PC-3 (cell line): ENCODE results near the gene OSBPL2. TPM values are rescaled to one million over a fixed set of nuclear protein-coding genes. Genes with fewer than 3 reads are reported as not detected.

Experiments
- ATAC-seq: fragments of 200-7000 bp; cut with Tn5 transposase; 2 replicates; pipeline ENCODE4 v1.9.1; 2020; ENCODE audit warnings: mild to moderate bottlenecking, moderate library complexity
- BruUV-seq: library from RNA; stranded (reverse); fragments of 400-500 nt; replicated peaks from 2 replicates; lab custom pipeline; 2021; lab: Mats Ljungman, UMichigan
- CTCF ChIA-PET: fragments of 300-600 bp; sonication (Branson Sonifier 250); formaldehyde crosslinking; loops from one replicate; lab custom pipeline; 2022; ENCODE audit warnings: antibody characterized with exemption; lab: Charles Lee
- POLR2A ChIA-PET: fragments of 300-600 bp; sonication (Branson Sonifier 250); formaldehyde crosslinking; loops from one replicate; lab custom pipeline; 2022; ENCODE audit warnings: antibody characterized with exemption; ENCODE audit not compliant: unreplicated experiment; lab: Charles Lee
- DNase-seq: peaks from one replicate; pipeline ENCODE4 v3.0.0-alpha.2; 2015
- H2AFZ ChIP-seq: fragments of 300-600 bp; sonication (generic); 2 replicates; pipeline ENCODE4 v1.6.0; 2016; ENCODE audit warnings: antibody characterized with exemption, low read length
- H3F3A ChIP-seq: fragments of 300-600 bp; sonication (generic); one replicate; pipeline ENCODE4 v1.6.0; 2017; ENCODE audit warnings: antibody characterized with exemption, low read length, control low read depth, mild to moderate bottlenecking; ENCODE audit not compliant: unreplicated experiment
- H3K27ac ChIP-seq: fragments of 300-600 bp; sonication (generic); 2 replicates; pipeline ENCODE4 v1.5.1; 2016; ENCODE audit warnings: mild to moderate bottlenecking, low read length
- H3K27me3 ChIP-seq: fragments of 300-600 bp; sonication (generic); 2 replicates; pipeline ENCODE4 v1.6.1; 2016; ENCODE audit warnings: low read length, mixed read lengths
- H3K36me3 ChIP-seq: fragments of 300-600 bp; sonication (generic); 2 replicates; pipeline ENCODE4 v1.6.1; 2016; ENCODE audit warnings: low read depth, mixed run types, low read length, mixed read lengths
- H3K4me1 ChIP-seq: fragments of 300-600 bp; sonication (generic); 2 replicates; pipeline ENCODE4 v1.5.1; 2016; ENCODE audit warnings: low read length; ENCODE audit not compliant: insufficient read depth
- H3K4me2 ChIP-seq: fragments of 300-600 bp; sonication (generic); 2 replicates; pipeline ENCODE4 v1.6.0; 2016; ENCODE audit warnings: low read length
- H3K4me3 ChIP-seq: fragments of 300-600 bp; sonication (generic); 2 replicates; pipeline ENCODE4 v1.5.1; 2016; ENCODE audit warnings: mild to moderate bottlenecking, low read length, mixed read lengths
- H3K79me2 ChIP-seq: fragments of 300-600 bp; sonication (generic); 2 replicates; pipeline ENCODE4 v1.6.1; 2017; ENCODE audit warnings: low read length, mixed read lengths
- H3K9ac ChIP-seq: fragments of 300-600 bp; sonication (generic); 2 replicates; pipeline ENCODE4 v1.6.0; 2016; ENCODE audit warnings: mild to moderate bottlenecking, low read length
- H3K9me2 ChIP-seq: fragments of 300-600 bp; sonication (generic); replicated peaks from 2 replicates; pipeline ENCODE4 v1.6.1; 2016; ENCODE audit warnings: mixed run types, low read length, mixed read lengths
- H3K9me3 ChIP-seq: fragments of 300-600 bp; sonication (generic); 2 replicates; pipeline ENCODE4 v1.6.1; 2016; ENCODE audit warnings: low read length, mixed read lengths
- H4K20me1 ChIP-seq: fragments of 300-600 bp; sonication (generic); 2 replicates; pipeline ENCODE4 v1.6.1; 2016; ENCODE audit warnings: low read length, mixed read lengths
- EZH2 ChIP-seq: fragments of 300-600 bp; sonication (generic); IDR thresholded peaks from one replicate; pipeline ENCODE4 v1.6.1; 2017; ENCODE audit warnings: antibody characterized with exemption, mild to moderate bottlenecking, low read length; ENCODE audit not compliant: unreplicated experiment
- EZH2phosphoT487 ChIP-seq: fragments of 300-600 bp; sonication (generic); IDR thresholded peaks from 2 replicates; pipeline ENCODE4 v1.6.1; 2018; ENCODE audit warnings: mild to moderate bottlenecking, antibody characterized with exemption, low read length, borderline replicate concordance
- intact Hi-C: fragments of 100-400 bp; cut with micrococcal nuclease; formaldehyde crosslinking; loops from 2 replicates; pipeline ENCODE4 v1.9.0; 2023
- total RNA-seq: library from RNA; depleted of rRNA; stranded (reverse); fragments of >200 nt; gene quantifications from 2 replicates; pipeline ENCODE4 v1.2.3, GENCODE V29; 2014
- TF ChIP-seq, protein P1 (sequence below): fragments of 300-600 bp; sonication (generic); conservative IDR thresholded peaks from 2 replicates; pipeline ENCODE4 v1.5.1; 2017; ENCODE audit warnings: antibody characterized with exemption, low read depth, mild to moderate bottlenecking, low read length

The OSBPL2 gene
- total RNA-seq, 1 experiment from 2014 or later, result 39.7 TPM

GRCh38 chr20:62272200-62272599, 33.9 kb downstream of the OSBPL2 start:
- CTCF ChIA-PET, result interaction anchor here (1.0 kb wide), 1 partner anchor 103 kb away, joined by 7 read pairs; no protein-coding TSS in a partner anchor
- no TSS peak for BruUV-seq

DNA sequence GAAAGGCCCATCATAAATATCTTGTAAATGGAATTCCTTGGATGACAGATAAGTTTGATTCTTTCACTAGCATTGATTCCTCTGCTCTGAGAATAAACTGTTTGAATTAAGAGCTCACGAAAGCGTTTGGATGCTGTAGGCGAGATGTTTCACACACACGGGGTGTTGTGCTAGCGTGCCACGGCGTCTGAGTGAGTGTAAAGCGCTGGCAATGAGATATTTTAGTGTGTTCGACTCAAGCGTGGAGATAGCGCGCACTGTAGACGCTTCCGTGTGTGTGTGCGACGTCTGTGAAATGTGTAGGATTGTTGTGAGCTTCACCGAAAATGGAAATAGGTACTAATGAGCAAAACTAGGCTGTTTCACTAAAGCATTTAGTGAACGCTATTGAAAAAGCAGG, 35.1 kb downstream of the OSBPL2 start:
- H3K36me3 ChIP-seq, result peaks cover 13% of the 10 kb centered on the region; the same call in 1 of the 2 replicates
- H3K27ac ChIP-seq, result no peak overlapping the region
- DNase-seq (no peak), ATAC-seq (no peak)
- no peaks in the 10 kb centered on the region for H4K20me1 ChIP-seq
- H3K4me1 ChIP-seq, result no peaks in the 10 kb centered on the region
- CTCF ChIA-PET, result no interaction called here
- no peaks in the 10 kb centered on the region for H3F3A ChIP-seq
- intact Hi-C loops, result no loop called here
- TF ChIP-seq, protein P1, sequence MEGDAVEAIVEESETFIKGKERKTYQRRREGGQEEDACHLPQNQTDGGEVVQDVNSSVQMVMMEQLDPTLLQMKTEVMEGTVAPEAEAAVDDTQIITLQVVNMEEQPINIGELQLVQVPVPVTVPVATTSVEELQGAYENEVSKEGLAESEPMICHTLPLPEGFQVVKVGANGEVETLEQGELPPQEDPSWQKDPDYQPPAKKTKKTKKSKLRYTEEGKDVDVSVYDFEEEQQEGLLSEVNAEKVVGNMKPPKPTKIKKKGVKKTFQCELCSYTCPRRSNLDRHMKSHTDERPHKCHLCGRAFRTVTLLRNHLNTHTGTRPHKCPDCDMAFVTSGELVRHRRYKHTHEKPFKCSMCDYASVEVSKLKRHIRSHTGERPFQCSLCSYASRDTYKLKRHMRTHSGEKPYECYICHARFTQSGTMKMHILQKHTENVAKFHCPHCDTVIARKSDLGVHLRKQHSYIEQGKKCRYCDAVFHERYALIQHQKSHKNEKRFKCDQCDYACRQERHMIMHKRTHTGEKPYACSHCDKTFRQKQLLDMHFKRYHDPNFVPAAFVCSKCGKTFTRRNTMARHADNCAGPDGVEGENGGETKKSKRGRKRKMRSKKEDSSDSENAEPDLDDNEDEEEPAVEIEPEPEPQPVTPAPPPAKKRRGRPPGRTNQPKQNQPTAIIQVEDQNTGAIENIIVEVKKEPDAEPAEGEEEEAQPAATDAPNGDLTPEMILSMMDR, result no peak
- TF ChIP-seq EZH2phosphoT487, result no peak
- TF ChIP-seq EZH2, result no peak
- H3K79me2 ChIP-seq, result no peaks in the 10 kb centered on the region
- H3K4me2 ChIP-seq, result no peak overlapping the region
- POLR2A ChIA-PET, result no interaction called here
- no peak overlapping the region for H3K9ac ChIP-seq
- no peaks in the 10 kb centered on the region for H3K27me3 ChIP-seq
- H3K9me3 ChIP-seq, result no peaks in the 10 kb centered on the region
- no peak overlapping the region for H2AFZ ChIP-seq
- BruUV-seq, result TSS peak; percentile 33
- no peak overlapping the region for H3K4me3 ChIP-seq
- no peaks in the 10 kb centered on the region for H3K9me2 ChIP-seq

More at GRCh38 chr20:62272200-62272599, 33.9 kb downstream of the OSBPL2 start:
- POLR2A ChIA-PET, result no interaction called here
- Histone ChIP-seq H2AFZ (no peak overlapping the region), H3K9me3 (no peaks in the 10 kb centered on the region), H3K9ac (no peak overlapping the region), H3K36me3 (peaks cover 13% of the 10 kb centered on the region; the same call in 1 of the 2 replicates), H4K20me1 (no peaks in the 10 kb centered on the region), H3K27ac (no peak overlapping the region), H3K4me3 (no peak overlapping the region), H3K9me2 (no peaks in the 10 kb centered on the region), H3K27me3 (no peaks in the 10 kb centered on the region), H3K4me2 (no peak overlapping the region), H3F3A (no peaks in the 10 kb centered on the region), H3K4me1 (no peaks in the 10 kb centered on the region), H3K79me2 (no peaks in the 10 kb centered on the region)
- TF ChIP-seq, protein P1, result no peak; the same call in 1 of the 2 replicates
- no peak for TF ChIP-seq EZH2
- TF ChIP-seq EZH2phosphoT487, result no peak
- no peak for ATAC-seq
- DNase-seq, result no peak
- intact Hi-C loops, result no loop called here

- POLR2A ChIA-PET, result no interaction called here
- peak; percentile 42 for ATAC-seq
- H3K4me2 ChIP-seq, result no peak overlapping the region
- no peaks in the 10 kb centered on the region for H3F3A ChIP-seq
- H3K9me3 ChIP-seq, result no peaks in the 10 kb centered on the region
- H3K9me2 ChIP-seq, result no peaks in the 10 kb centered on the region
- CTCF ChIA-PET, result no interaction called here
- no peak for DNase-seq
- no peak overlapping the region for H3K9ac ChIP-seq
- H2AFZ ChIP-seq, result no peak overlapping the region
- intact Hi-C loops, result no loop called here
- peaks cover 13% of the 10 kb centered on the region; the same call in 1 of the 2 replicates for H3K36me3 ChIP-seq
- no peak overlapping the region for H3K27ac ChIP-seq
- TF ChIP-seq EZH2 (no peak), EZH2phosphoT487 (no peak)
- TF ChIP-seq, protein P1, result no peak
- H4K20me1 ChIP-seq, result no peaks in the 10 kb centered on the region
- no peaks in the 10 kb centered on the region for H3K4me1 ChIP-seq
- no peaks in the 10 kb centered on the region for H3K27me3 ChIP-seq
- H3K4me3 ChIP-seq, result no peak overlapping the region
- no peaks in the 10 kb centered on the region for H3K79me2 ChIP-seq
- no TSS peak for BruUV-seq
These were observed 36.1 kb downstream of the OSBPL2 start for GRCh38 chr20:62274332-62274950.
